GM20000 (cell line): ENCODE data around the gene DUS1L.
A peak's percentile ranks its signal among the peaks of the same experiment; 100 is the strongest.

Experiments used
- DNase-seq: peaks from one replicate; pipeline ENCODE4 v3.0.0; 2012; ENCODE audit warnings: low spot score
- TF ChIP-seq, protein P1 (sequence below): IDR thresholded peaks from 2 replicates; pipeline ENCODE4 v1.5.1; 2012; ENCODE audit warnings: mild to moderate bottlenecking, control low read depth; ENCODE audit errors: extremely low read depth, missing control alignments

DUS1L gene

DNA sequence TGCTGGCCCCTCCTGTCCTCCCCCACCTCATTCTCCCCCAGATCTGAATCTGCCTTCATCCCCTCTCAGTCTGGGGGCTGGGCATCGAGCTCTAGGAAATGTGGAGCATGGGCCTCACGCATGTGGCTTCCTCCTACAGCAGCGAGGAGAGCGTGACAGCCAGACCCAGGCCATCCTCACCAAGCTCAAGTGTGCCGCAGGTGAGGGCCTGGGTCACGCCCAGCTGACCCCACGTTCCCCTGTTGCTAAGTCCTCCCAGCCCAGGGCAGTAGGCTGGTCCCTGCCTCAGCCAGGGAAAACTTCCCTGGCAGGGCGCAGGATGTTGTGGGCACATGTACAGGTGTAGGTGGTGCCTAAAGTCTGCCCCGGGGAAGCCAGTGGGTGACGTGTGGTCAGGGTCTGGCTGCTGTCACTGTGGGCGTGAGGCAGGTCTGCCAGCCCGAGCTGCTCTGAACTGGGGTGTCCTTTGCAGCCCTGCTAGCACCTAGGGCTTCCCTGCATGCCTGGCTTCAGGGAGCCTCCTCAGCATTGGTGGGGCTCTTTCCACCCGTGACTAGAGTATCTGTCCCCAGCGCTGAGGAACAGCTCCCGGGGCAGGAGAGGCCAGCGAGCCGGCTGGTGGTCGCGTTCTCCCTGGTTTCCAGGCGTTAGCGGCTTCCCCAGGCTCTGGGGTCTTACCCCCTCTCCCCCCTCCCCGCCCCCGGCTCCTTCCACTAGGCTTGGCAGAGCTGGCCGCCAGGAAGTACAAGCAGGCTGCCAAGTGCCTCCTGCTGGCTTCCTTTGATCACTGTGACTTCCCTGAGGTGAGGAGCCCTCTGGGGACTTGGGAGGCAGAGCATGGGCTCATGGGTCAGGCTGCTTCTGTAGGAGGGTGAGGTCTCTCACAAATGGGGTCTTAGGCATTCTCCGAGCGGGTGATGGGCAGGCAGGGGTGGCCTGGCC is 10.3 kb downstream of the DUS1L start:
- TF ChIP-seq, protein P1, sequence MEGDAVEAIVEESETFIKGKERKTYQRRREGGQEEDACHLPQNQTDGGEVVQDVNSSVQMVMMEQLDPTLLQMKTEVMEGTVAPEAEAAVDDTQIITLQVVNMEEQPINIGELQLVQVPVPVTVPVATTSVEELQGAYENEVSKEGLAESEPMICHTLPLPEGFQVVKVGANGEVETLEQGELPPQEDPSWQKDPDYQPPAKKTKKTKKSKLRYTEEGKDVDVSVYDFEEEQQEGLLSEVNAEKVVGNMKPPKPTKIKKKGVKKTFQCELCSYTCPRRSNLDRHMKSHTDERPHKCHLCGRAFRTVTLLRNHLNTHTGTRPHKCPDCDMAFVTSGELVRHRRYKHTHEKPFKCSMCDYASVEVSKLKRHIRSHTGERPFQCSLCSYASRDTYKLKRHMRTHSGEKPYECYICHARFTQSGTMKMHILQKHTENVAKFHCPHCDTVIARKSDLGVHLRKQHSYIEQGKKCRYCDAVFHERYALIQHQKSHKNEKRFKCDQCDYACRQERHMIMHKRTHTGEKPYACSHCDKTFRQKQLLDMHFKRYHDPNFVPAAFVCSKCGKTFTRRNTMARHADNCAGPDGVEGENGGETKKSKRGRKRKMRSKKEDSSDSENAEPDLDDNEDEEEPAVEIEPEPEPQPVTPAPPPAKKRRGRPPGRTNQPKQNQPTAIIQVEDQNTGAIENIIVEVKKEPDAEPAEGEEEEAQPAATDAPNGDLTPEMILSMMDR, result no peak
- no peak for DNase-seq

DNA sequence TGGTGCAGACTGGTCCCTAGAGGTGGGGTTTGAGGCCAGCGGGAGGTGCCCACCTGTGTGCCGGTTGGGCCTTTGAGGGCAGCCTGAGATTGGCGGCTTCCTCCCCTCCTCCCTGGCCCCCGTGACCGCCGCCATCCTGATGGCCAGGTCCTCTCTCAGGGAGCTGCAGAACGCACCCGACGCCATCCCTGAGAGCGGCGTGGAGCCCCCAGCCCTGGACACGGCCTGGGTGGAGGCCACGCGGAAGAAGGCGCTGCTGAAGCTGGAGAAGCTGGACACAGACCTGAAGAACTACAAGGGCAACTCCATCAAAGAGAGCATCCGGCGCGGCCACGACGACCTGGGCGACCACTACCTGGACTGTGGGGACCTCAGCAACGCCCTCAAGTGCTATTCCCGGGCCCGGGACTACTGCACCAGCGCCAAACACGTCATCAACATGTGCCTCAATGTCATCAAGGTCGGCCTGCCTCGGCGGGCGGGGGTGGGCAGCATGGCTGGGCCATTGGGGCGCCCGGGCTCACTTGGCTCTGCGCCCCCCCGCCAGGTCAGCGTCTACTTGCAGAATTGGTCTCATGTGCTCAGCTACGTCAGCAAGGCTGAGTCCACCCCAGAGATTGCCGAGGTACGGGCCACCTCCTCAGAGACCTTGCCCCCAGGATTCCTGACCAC is 11.1 kb downstream of the DUS1L start:
- TF ChIP-seq, protein P1, result no peak
- DNase-seq, result no peak

DNA sequence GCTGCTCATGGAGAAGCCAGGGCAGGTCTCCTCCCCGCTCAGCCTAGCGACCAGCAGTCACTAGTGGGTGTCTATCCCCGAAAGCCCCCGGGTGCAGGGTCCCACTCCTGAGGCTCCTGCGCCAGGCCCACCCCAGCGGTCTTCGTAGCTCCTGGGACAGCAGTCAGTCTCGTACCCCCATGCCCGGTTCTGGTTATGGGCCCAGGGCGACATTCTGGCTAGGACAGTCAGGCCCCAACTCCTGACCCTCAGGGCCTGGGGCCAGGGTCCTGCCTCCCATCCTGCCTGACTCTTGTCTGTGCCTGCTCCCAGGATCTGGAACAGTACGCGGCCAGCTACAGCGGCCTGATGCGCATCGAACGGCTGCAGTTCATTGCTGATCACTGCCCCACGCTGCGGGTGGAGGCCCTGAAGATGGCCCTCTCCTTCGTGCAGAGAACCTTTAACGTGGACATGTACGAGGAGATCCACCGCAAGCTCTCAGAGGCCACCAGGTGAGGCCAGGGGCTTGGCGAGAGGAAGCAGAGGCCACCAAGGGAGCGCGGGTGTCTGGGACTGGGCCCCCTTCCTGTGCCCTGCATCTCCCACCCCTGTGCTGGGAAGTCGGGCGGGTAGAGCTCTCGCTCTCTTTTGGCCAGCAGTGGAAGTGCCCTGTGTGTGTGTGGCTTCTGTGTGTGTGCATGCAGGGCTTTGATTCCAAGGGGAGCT is 11.9 kb downstream of the DUS1L start:
- DNase-seq, result no peak
- TF ChIP-seq, protein P1, result no peak

DNA sequence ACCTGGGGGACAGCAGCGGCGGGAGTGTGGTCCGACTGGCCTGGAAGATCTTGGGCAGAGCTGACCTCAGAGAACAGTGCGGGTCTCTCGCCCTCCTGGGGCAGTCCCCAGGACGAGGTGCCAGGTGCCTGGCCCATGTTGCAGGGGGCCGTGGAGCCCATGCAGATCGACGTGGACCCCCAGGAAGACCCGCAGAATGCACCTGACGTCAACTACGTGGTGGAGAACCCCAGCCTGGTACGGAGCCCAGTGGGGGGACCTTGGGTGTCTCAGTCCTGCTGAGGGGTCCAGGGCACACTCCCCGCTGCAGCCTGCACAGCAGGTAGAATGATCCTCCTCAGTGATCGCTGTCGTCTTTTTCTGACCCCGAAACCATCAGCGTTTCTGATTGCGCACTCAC is 12.5 kb downstream of the DUS1L start:
- no peak for DNase-seq
- TF ChIP-seq, protein P1, result no peak

DNA sequence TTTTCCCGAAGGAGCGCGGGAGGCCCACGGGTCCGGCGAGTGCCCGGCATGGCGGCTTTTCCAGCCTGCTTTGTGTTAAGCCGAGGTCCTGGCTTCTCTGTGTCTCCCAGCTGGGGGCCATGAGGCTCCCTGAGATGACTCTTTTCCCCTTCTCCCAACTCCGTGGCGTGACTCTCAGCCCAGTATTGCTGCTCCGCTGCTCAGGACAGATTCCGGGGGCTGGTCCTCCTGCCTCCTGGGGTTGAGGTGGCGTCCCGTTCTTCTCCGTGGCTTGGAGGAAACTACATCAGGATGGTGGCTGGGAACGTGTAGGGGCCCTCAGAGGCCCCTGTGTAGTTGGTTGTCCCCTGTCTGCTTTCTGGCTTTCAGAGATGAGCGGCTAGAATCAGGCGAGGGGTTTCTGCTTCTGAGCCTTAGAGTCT is 13.0 kb downstream of the DUS1L start:
- DNase-seq, result no peak
- TF ChIP-seq, protein P1, result no peak

DNA sequence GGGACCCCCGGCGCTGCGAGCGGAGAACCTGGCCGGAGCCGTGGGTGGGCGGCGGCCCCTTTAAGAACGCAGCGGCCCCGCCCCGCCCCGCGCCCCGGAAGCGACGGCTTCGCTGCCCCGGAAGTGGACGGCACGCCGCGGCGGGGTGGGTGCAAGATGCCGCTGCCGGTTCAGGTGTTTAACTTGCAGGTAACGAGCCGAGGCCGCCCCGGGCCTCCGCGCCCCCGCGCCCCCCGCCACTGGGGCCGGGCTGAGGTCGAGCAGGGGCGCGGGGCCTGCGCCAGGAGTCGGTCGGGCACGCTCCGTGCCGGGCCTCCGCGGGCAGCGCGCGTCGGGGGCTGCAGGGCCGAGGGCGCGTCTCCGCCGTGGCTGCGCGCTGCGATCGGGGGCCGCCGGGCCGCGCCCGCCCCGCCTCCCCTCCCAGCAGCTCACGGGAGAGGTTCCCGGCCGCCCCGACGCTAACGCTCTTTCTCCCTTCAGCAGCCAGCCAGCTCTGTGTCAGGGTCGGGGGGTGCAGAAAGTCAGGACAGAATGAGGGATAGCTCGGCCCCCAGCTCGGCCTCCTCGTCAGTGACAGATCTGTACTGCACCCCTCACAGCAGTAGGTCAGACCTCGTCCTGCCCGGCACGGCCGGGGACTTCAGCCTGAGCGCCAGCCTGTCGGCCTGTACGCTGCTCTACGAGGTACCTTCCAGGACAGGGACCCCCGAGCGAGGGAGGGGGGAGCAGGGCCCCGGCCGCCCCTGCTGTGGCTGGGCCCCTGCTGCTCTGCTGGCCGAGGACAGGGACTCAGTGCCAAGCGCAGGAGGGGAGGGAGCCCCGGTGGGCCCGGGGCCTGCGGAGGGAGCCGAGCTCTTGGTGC is 13.6 kb downstream of the DUS1L start, which contains the start of the genes GPS1 and RFNG:
GPS1 (plus strand) TSS at position 123 of the 862 bp plus-strand sequence; CDS start at position 157, 34 bp downstream.
RFNG (minus strand) TSS at position 36 of the 862 bp plus-strand sequence. CDS start 45 bp downstream, outside the sequence.
- TF ChIP-seq, protein P1, result no peak
- DNase-seq, result peak; percentile 99
